Mesenchymal stem cell (in vitro differentiated cells and primary cell): Measurements from ENCODE around the gene BCL7B.
"Not testable (repeated sequence)": the region's sequence is repeated elsewhere in the genome, so short reads cannot be mapped to it uniquely, and the experiment has no call there.

ENCODE experiments used
- DNase-seq: peaks from one replicate; pipeline ENCODE4 v3.0.0-alpha.2; 2013
- H2AFZ ChIP-seq: one replicate; pipeline ENCODE4 v1.6.1; 2013; ENCODE audit warnings: low read depth, mild to moderate bottlenecking, control low read depth, inconsistent platforms, low read length, moderate library complexity
- H2AK5ac ChIP-seq: 2 replicates; pipeline ENCODE4 v1.6.1; 2013; ENCODE audit warnings: low read length, moderate library complexity, mild to moderate bottlenecking, inconsistent platforms; ENCODE audit not compliant: severe bottlenecking
- H2BK120ac ChIP-seq: one replicate; pipeline ENCODE4 v1.6.1; 2013; ENCODE audit warnings: low read depth, mild to moderate bottlenecking, inconsistent platforms, low read length, moderate library complexity
- H2BK12ac ChIP-seq, 2 experiments: one replicate each; pipeline ENCODE4 v1.6.1; 2013; ENCODE audit warnings: inconsistent platforms in 2 of 2, low read length in 2 of 2, mild to moderate bottlenecking in 2 of 2, moderate library complexity in 2 of 2, control low read depth in 1 of 2
- H2BK15ac ChIP-seq: one replicate; pipeline ENCODE4 v1.6.1; 2013; ENCODE audit warnings: mild to moderate bottlenecking, low read depth, inconsistent platforms; ENCODE audit not compliant: poor library complexity, severe bottlenecking
- H2BK5ac ChIP-seq: 2 replicates; pipeline ENCODE4 v1.6.1; 2013; ENCODE audit warnings: low read depth, mild to moderate bottlenecking, low read length, control low read depth, inconsistent platforms; ENCODE audit not compliant: poor library complexity, severe bottlenecking
- H3K14ac ChIP-seq, 2 experiments: one replicate each; pipeline ENCODE4 v1.6.1; 2013; ENCODE audit warnings: inconsistent platforms in 2 of 2, low read length in 2 of 2, control low read depth in 1 of 2, mild to moderate bottlenecking in 1 of 2, moderate library complexity in 1 of 2
- H3K18ac ChIP-seq, 2 experiments: one replicate each; pipeline ENCODE4 v1.6.1; 2013; ENCODE audit warnings: inconsistent platforms in 2 of 2, low read length in 2 of 2, control low read depth in 1 of 2, low read depth in 1 of 2, mild to moderate bottlenecking in 1 of 2
- H3K23ac ChIP-seq, 2 experiments: one replicate each; pipeline ENCODE4 v1.6.1; 2013; ENCODE audit warnings: inconsistent platforms in 2 of 2, low read length in 2 of 2, mild to moderate bottlenecking in 2 of 2, moderate library complexity in 2 of 2, control low read depth in 1 of 2
- H3K27ac ChIP-seq: 2 replicates; pipeline ENCODE4 v1.5.1; 2013; ENCODE audit warnings: mild to moderate bottlenecking, moderate library complexity, low read length, control low read depth, inconsistent platforms; ENCODE audit not compliant: poor library complexity, severe bottlenecking
- H3K27me3 ChIP-seq, 2 experiments: 2 replicates each; pipeline versions ENCODE4 v1.6.1 to v1.7.0; 2013; ENCODE audit warnings: low read length in 2 of 2, mild to moderate bottlenecking in 2 of 2, moderate library complexity in 2 of 2, control low read depth in 1 of 2, inconsistent platforms in 1 of 2; ENCODE audit not compliant: control insufficient read depth in 1 of 2, insufficient read depth in 1 of 2
- H3K36me3 ChIP-seq, 2 experiments: 2 replicates each; pipeline versions ENCODE4 v1.6.1 to v1.7.0; 2013; ENCODE audit warnings: low read length in 2 of 2, control low read depth in 1 of 2, inconsistent platforms in 1 of 2, low read depth in 1 of 2, mild to moderate bottlenecking in 1 of 2; ENCODE audit not compliant: insufficient read depth in 2 of 2, control insufficient read depth in 1 of 2
- H3K4ac ChIP-seq, 2 experiments: one replicate each; pipeline ENCODE4 v1.6.1; 2013; ENCODE audit warnings: inconsistent platforms in 2 of 2, low read length in 2 of 2, mild to moderate bottlenecking in 2 of 2, moderate library complexity in 2 of 2, control low read depth in 1 of 2, low read depth in 1 of 2
- H3K4me1 ChIP-seq: 2 replicates; pipeline ENCODE4 v1.6.1; 2013; ENCODE audit warnings: low read depth, low read length, control low read depth; ENCODE audit not compliant: control insufficient read depth, insufficient read depth
- H3K4me2 ChIP-seq: 2 replicates; pipeline ENCODE4 v1.6.1; 2013; ENCODE audit warnings: low read length, mild to moderate bottlenecking, inconsistent platforms; ENCODE audit not compliant: poor library complexity, severe bottlenecking
- H3K4me3 ChIP-seq, 2 experiments: 2 replicates each; pipeline versions ENCODE4 v1.5.1 to v1.7.0; 2013; ENCODE audit warnings: low read length in 2 of 2, mild to moderate bottlenecking in 2 of 2, control low read depth in 1 of 2, low read depth in 1 of 2; ENCODE audit not compliant: insufficient read depth in 1 of 2
- H3K79me1 ChIP-seq: replicated peaks from 2 replicates; pipeline ENCODE4 v1.6.1; 2013; ENCODE audit warnings: mild to moderate bottlenecking, control low read depth, low read length, inconsistent platforms; ENCODE audit not compliant: poor library complexity, severe bottlenecking
- H3K9ac ChIP-seq: 2 replicates; pipeline ENCODE4 v1.7.0; 2013; ENCODE audit warnings: mild to moderate bottlenecking, low read length, moderate library complexity
- H3K9me3 ChIP-seq: 2 replicates; pipeline ENCODE4 v1.7.0; 2013; ENCODE audit warnings: mild to moderate bottlenecking, low read length; ENCODE audit not compliant: control insufficient read depth
- H4K8ac ChIP-seq: one replicate; pipeline ENCODE4 v1.6.1; 2013; ENCODE audit warnings: inconsistent platforms, mild to moderate bottlenecking, low read length, moderate library complexity
- H4K91ac ChIP-seq: one replicate; pipeline ENCODE4 v1.6.1; 2013; ENCODE audit warnings: mild to moderate bottlenecking, low read length, inconsistent platforms
- WGBS: methylation state at CpG from one replicate; pipeline ENCODE4 v1.1.7; 2013; ENCODE audit warnings: mixed read lengths; 5-methylcytosine and 5-hydroxymethylcytosine counted together

Gene BCL7B

GRCh38 chr7:73585196-73585595, 27.7 kb upstream of the BCL7B start:
- H2BK12ac ChIP-seq: no peak overlapping the region
- H2BK15ac ChIP-seq: no peak overlapping the region
- H3K4me3 ChIP-seq: no peak overlapping the region
- H3K18ac ChIP-seq: no peak overlapping the region
- no peak overlapping the region for H3K9ac ChIP-seq
- no peak overlapping the region for H2AFZ ChIP-seq
- no peak overlapping the region for H4K8ac ChIP-seq
- H3K27ac ChIP-seq: no peak overlapping the region
- H3K4me1 ChIP-seq: peaks cover 5% of the 10 kb centered on the region
- H3K4me2 ChIP-seq: no peak overlapping the region
- no peak overlapping the region for H3K14ac ChIP-seq
- no peak overlapping the region for H4K91ac ChIP-seq
- 41% methylated on average over 2 of the region's 2 CpGs for WGBS
- H3K36me3 ChIP-seq: no peaks in the 10 kb centered on the region
- no peak overlapping the region for H3K23ac ChIP-seq
- H2BK120ac ChIP-seq: no peak overlapping the region
- DNase-seq: no peak
- no peaks in the 10 kb centered on the region for H3K27me3 ChIP-seq
- no peaks in the 10 kb centered on the region for H3K9me3 ChIP-seq
- no peak overlapping the region for H2BK5ac ChIP-seq
- H2AK5ac ChIP-seq: no peak overlapping the region
- H3K79me1 ChIP-seq: no peaks in the 10 kb centered on the region
- no peak overlapping the region for H3K4ac ChIP-seq

GRCh38 chr7:73582664-73583202, 25.2 kb upstream of the BCL7B start:
- Histone ChIP-seq H3K79me1 (no peaks in the 10 kb centered on the region), H2AK5ac (no peak overlapping the region), H3K4ac (no peak overlapping the region), H3K18ac (no peak overlapping the region), H3K9me3 (no peaks in the 10 kb centered on the region), H3K27ac (no peak overlapping the region), H3K4me1 (peaks cover 4% of the 10 kb centered on the region), H2BK120ac (no peak overlapping the region), H2BK5ac (no peak overlapping the region), H3K36me3 (no peaks in the 10 kb centered on the region), H3K27me3 (no peaks in the 10 kb centered on the region), H3K14ac (no peak overlapping the region), H2AFZ (no peak overlapping the region), H2BK12ac (no peak overlapping the region), H4K8ac (no peak overlapping the region), H2BK15ac (no peak overlapping the region), H3K9ac (no peak overlapping the region), H3K4me2 (no peak overlapping the region), H3K4me3 (no peak overlapping the region), H4K91ac (no peak overlapping the region), H3K23ac (no peak overlapping the region)
- WGBS: 98% methylated on average over 6 of the region's 6 CpGs
- DNase-seq: no peak

- not testable (repeated sequence) for H4K91ac ChIP-seq, H3K9me3 ChIP-seq, H3K18ac ChIP-seq, H3K27ac ChIP-seq, DNase-seq, H3K4me3 ChIP-seq, H3K27me3 ChIP-seq, H3K23ac ChIP-seq, H3K4me2 ChIP-seq, H2BK120ac ChIP-seq, H2BK12ac ChIP-seq, H2AK5ac ChIP-seq, H2BK15ac ChIP-seq, H2BK5ac ChIP-seq, H3K79me1 ChIP-seq, H3K4ac ChIP-seq, H3K36me3 ChIP-seq, H2AFZ ChIP-seq, H3K14ac ChIP-seq, H4K8ac ChIP-seq, H3K9ac ChIP-seq
- 92% methylated on average over 9 of the region's 9 CpGs for WGBS
- peaks cover 11% of the 10 kb centered on the region for H3K4me1 ChIP-seq
Observed at GRCh38 chr7:73581006-73581405, 23.5 kb upstream of the BCL7B start.

- Histone ChIP-seq H3K4ac (peak within 1 kb of the TSS; percentile 91 to 98), H3K9me3 (no peaks in the 10 kb centered on the region), H4K91ac (peak within 1 kb of the TSS; percentile 83), H2BK15ac (peak within 1 kb of the TSS; percentile 26), H3K36me3 (peaks cover 22 to 24% of the 10 kb centered on the region in 2 experiments), H3K4me2 (peak within 1 kb of the TSS; percentile 60), H3K27ac (peak within 1 kb of the TSS; percentile 72), H3K23ac (peak within 1 kb of the TSS in 1 of 2 experiments; percentile 95), H3K9ac (peak within 1 kb of the TSS; percentile 96), H3K18ac (peak within 1 kb of the TSS; percentile 44 to 97), H2AFZ (peak within 1 kb of the TSS; percentile 75), H3K14ac (peak within 1 kb of the TSS in 1 of 2 experiments; percentile 99), H4K8ac (peak within 1 kb of the TSS; percentile 96), H2BK12ac (peak within 1 kb of the TSS in 1 of 2 experiments; percentile 43), H2AK5ac (no peak within 1 kb of the TSS), H2BK5ac (peak within 1 kb of the TSS; percentile 71), H3K4me3 (peak within 1 kb of the TSS; percentile 89 to 95), H3K79me1 (peaks cover 13% of the 10 kb centered on the region), H2BK120ac (peak within 1 kb of the TSS; percentile 1), H3K27me3 (no peaks in the 10 kb centered on the region), H3K4me1 (peaks cover 14% of the 10 kb centered on the region)
- under 1% methylated on average over 58 of the region's 75 CpGs for WGBS
- DNase-seq: peak; percentile 98
Observed at GRCh38 chr7:73578342-73579128, 21.0 kb upstream of the BCL7B start, which contains the start of gene TBL2. Gene TBL2 (minus strand): TSS chr7:73578579. CDS start chr7:73578549, 30 bp downstream.
